Measurements from ENCODE around the gene HMGXB3.

Gene HMGXB3

GRCh38 chr5:150085950-150086715, 85.6 kb downstream of the HMGXB3 start, which contains the start of gene CSF1R:
Gene CSF1R, minus strand, starts transcription at chr5:150086554. Its CDS starts 127 bp downstream, at chr5:150086427.
- DNase-seq (ENCODE audit: low spot score), result no peak

GRCh38 chr5:150092159-150092787, 91.7 kb downstream of the HMGXB3 start:
- peak; percentile 22 for DNase-seq (ENCODE audit: low spot score)

- DNase-seq (ENCODE audit: low spot score), result no peak
Observed at GRCh38 chr5:150097152-150097551, 96.6 kb downstream of the HMGXB3 start.

GRCh38 chr5:150101023-150101422, 100.5 kb downstream of the HMGXB3 start:
- no peak for DNase-seq (ENCODE audit: low spot score)

All from activated CD4-positive, alpha-beta T cell treated with anti-CD3 and anti-CD28 coated beads, Interleukin-2, Interleukin-4, amounts not matched to agents 100 ng/mL and 50 ng/mL, durations not matched to agents 16 hours and 8 hours (primary cell).